Lower lobe of right lung (tissue), 2 donors: ENCODE data around the gene BID. TPM values are rescaled to one million over a fixed set of nuclear protein-coding genes. Genes with fewer than 3 reads are reported as not detected.

Source experiments
- ATAC-seq, 2 donors: fragments of 200-7000 bp; cut with Tn5 transposase; one replicate each; pipeline ENCODE4 v1.9.1; 2020 to 2022; ENCODE audit warnings: mild to moderate bottlenecking in 2 of 2, moderate library complexity in 2 of 2
- DNase-seq: peaks from one replicate; pipeline ENCODE4 v3.0.0-alpha.2; 2020
- H3K27ac ChIP-seq: fragments of 200-600 bp; one replicate; pipeline ENCODE4 v1.8.0; 2022
- H3K27me3 ChIP-seq: fragments of 200-600 bp; one replicate; pipeline ENCODE4 v1.8.0; 2022; ENCODE audit warnings: low read depth
- H3K36me3 ChIP-seq: fragments of 200-600 bp; one replicate; pipeline ENCODE4 v1.8.0; 2022; ENCODE audit warnings: mild to moderate bottlenecking
- H3K4me1 ChIP-seq: fragments of 200-600 bp; one replicate; pipeline ENCODE4 v1.8.0; 2022
- H3K4me3 ChIP-seq: fragments of 200-600 bp; one replicate; pipeline ENCODE4 v1.8.0; 2022; ENCODE audit warnings: mild to moderate bottlenecking
- H3K9me3 ChIP-seq: fragments of 200-600 bp; one replicate; pipeline ENCODE4 v1.8.0; 2022
- CTCF ChIP-seq: fragments of 200-600 bp; IDR thresholded peaks from one replicate; pipeline ENCODE4 v1.8.0; 2022; ENCODE audit warnings: antibody characterized with exemption, mild to moderate bottlenecking
- intact Hi-C: fragments of 100-400 bp; cut with DNase I; formaldehyde crosslinking; loops from one replicate; pipeline ENCODE4 v1.11.0; 2022
- total RNA-seq: library from RNA; stranded (reverse); fragmentation: NEBNext Ultra II Directional; extraction: Animal tissue kit (Norgen Biotek cat#: 25700); gene quantifications from one replicate; pipeline ENCODE4 v1.2.1, GENCODE V29; 2021
- donor health status: DM: no; HTN: yes; CAD: no; lungs with severe emphysema.

BID gene
- total RNA-seq, 1 donor from 2014 or later = 34.3 TPM

- intact Hi-C loops = no loop called here
- TF ChIP-seq CTCF = no peak
- ATAC-seq (no peak), DNase-seq (no peak)
- Histone ChIP-seq H3K27me3 (no peaks in the 10 kb centered on the region), H3K27ac (no peak overlapping the region), H3K9me3 (no peaks in the 10 kb centered on the region), H3K4me3 (no peak overlapping the region), H3K4me1 (no peaks in the 10 kb centered on the region), H3K36me3 (peaks cover 3% of the 10 kb centered on the region)
Measured at GRCh38 chr22:17795661-17796548, 21.6 kb upstream of the BID start.

GRCh38 chr22:17794726-17795542 lies 20.7 kb upstream of the BID start:
- H3K27me3 ChIP-seq = no peaks in the 10 kb centered on the region
- H3K9me3 ChIP-seq = no peaks in the 10 kb centered on the region
- no peak overlapping the region for H3K4me3 ChIP-seq
- no peak for DNase-seq
- H3K4me1 ChIP-seq = no peaks in the 10 kb centered on the region
- H3K36me3 ChIP-seq = peaks cover 13% of the 10 kb centered on the region
- no peak for ATAC-seq
- TF ChIP-seq CTCF = no peak
- intact Hi-C loops = no loop called here
- H3K27ac ChIP-seq = no peak overlapping the region

DNA sequence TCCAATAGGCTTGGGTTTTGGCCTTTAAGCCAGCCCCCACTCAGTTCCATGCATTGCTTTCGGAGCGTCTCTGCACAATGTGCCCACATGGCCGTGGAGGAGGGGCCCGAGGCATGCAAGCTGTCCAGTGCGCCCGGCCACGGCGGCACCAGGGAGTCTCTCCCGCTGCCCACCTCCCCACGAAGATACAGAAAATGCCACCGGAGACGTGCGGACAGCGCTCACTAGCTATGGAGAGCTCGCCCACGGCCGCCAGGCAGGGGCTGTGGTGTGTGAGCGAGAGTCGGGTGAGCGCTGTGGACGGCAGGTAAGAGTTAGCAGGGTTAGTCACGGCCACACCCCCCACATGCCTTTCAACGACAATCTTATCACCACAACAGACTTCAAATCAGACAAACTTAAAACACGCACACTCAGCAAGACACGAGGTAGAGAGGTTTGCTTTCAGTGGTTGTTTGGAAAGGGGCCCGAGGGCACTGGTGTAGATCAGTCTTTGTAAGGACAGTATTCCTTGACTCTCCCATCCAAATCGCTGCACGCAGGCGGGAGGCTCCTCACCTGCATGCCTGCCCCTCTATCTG lies 18.7 kb upstream of the BID start:
- Histone ChIP-seq H3K4me3 (no peak overlapping the region), H3K4me1 (no peaks in the 10 kb centered on the region), H3K27ac (no peak overlapping the region), H3K27me3 (no peaks in the 10 kb centered on the region), H3K9me3 (no peaks in the 10 kb centered on the region), H3K36me3 (peaks cover 19% of the 10 kb centered on the region)
- ATAC-seq (peak in 1 of 2 donors; percentile 35), DNase-seq (no peak)
- intact Hi-C loops = no loop called here
- no peak for TF ChIP-seq CTCF

DNA sequence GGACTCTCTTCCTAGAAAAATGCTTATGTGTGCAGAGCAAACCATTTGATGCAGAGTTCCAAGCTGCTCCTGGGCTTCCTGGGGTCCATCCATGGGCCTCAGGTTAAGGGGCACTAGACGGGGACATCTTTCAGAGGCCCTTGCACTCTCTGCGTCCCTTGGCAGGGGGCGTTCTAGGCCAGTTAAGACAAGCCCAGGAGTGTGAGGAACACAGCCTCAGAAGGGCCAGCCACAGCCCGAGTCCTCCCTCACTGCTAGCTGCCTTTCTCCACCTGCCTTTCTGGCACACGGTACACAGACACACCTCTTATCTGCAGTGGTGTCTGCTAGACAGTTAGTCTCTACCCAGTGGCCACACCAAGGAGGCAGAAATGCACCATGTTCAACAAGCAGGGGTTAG lies 18.0 kb upstream of the BID start:
- Histone ChIP-seq H3K36me3 (peaks cover 19% of the 10 kb centered on the region), H3K4me3 (no peak overlapping the region), H3K9me3 (no peaks in the 10 kb centered on the region), H3K27ac (no peak overlapping the region), H3K27me3 (no peaks in the 10 kb centered on the region), H3K4me1 (peaks cover 5% of the 10 kb centered on the region)
- DNase-seq = no peak
- intact Hi-C loops = no loop called here
- no peak for ATAC-seq
- no peak for TF ChIP-seq CTCF

GRCh38 chr22:17791196-17791595 lies 16.9 kb upstream of the BID start:
- intact Hi-C loops = no loop called here
- ATAC-seq = no peak

More at GRCh38 chr22:17791196-17791595, 16.9 kb upstream of the BID start:
- Histone ChIP-seq H3K9me3 (no peaks in the 10 kb centered on the region), H3K4me3 (no peak overlapping the region), H3K4me1 (peaks cover 10% of the 10 kb centered on the region), H3K27me3 (no peaks in the 10 kb centered on the region), H3K27ac (no peak overlapping the region), H3K36me3 (peaks cover 19% of the 10 kb centered on the region)
- TF ChIP-seq CTCF = no peak
- DNase-seq = no peak
